ENCODE measurements around the gene SEC16B. TPM values are rescaled to one million over a fixed set of nuclear protein-coding genes. Genes with fewer than 3 reads are reported as not detected.

SEC16B gene
- total RNA-seq, 2 donors from 2014 or later: 0.90 to 1.7 TPM

- TF ChIP-seq CTCF (conservative IDR thresholded peaks at IDR 0.05): no peak
- Mint-ChIP-seq H3K27me3 (ENCODE audit: insufficient read depth) (peaks cover 7% of the 10 kb centered on the region), H3K4me3 (no peak overlapping the region), H3K36me3 (ENCODE audit: low read depth) (no peaks in the 10 kb centered on the region), H3K9me3 (no peaks in the 10 kb centered on the region), H3K27ac (no peak overlapping the region), H3K4me1 (peaks cover 5% of the 10 kb centered on the region)
- no peak overlapping the region for H3K9ac ChIP-seq (ENCODE audit: extremely low read depth, low read length, poor library complexity, severe bottlenecking)
- H3K9me3 ChIP-seq (ENCODE audit: control insufficient read depth, low read length): no peaks in the 10 kb centered on the region
- H3K36me3 ChIP-seq (ENCODE audit: control insufficient read depth, insufficient read depth, low read length): no peaks in the 10 kb centered on the region
- H3K4me3 ChIP-seq (ENCODE audit: low read length): no peak overlapping the region
- DNase-seq: no peak
- H3K27me3 ChIP-seq (ENCODE audit: control insufficient read depth, insufficient read depth, low read length, poor library complexity, severe bottlenecking): peaks cover 11% of the 10 kb centered on the region
- H3K4me1 ChIP-seq (ENCODE audit: control insufficient read depth, insufficient read depth, low read length): no peaks in the 10 kb centered on the region
- no peak overlapping the region for H3K27ac ChIP-seq (ENCODE audit: low read depth, low read length)
- WGBS, 2 experiments (ENCODE audit: insufficient coverage in 1 of 2, insufficient read length in 1 of 2): 78 to 85% methylated on average over 7 to 20 of the region's 20 CpGs
Measured at GRCh38 chr1:177944016-177944949, 25.6 kb downstream of the SEC16B start.

- Histone ChIP-seq H3K9ac (ENCODE audit: extremely low read depth, low read length, poor library complexity, severe bottlenecking) (no peak overlapping the region), H3K4me3 (ENCODE audit: low read length) (no peak overlapping the region), H3K27ac (ENCODE audit: low read depth, low read length) (no peak overlapping the region), H3K27me3 (ENCODE audit: control insufficient read depth, insufficient read depth, low read length, poor library complexity, severe bottlenecking) (peaks cover 8% of the 10 kb centered on the region), H3K4me1 (ENCODE audit: control insufficient read depth, insufficient read depth, low read length) (no peaks in the 10 kb centered on the region), H3K36me3 (ENCODE audit: control insufficient read depth, insufficient read depth, low read length) (no peaks in the 10 kb centered on the region), H3K9me3 (ENCODE audit: control insufficient read depth, low read length) (no peaks in the 10 kb centered on the region)
- Mint-ChIP-seq H3K27me3 (ENCODE audit: insufficient read depth) (peaks cover 4% of the 10 kb centered on the region), H3K9me3 (no peaks in the 10 kb centered on the region), H3K4me3 (no peak overlapping the region), H3K27ac (no peak overlapping the region), H3K4me1 (peaks cover 2% of the 10 kb centered on the region), H3K36me3 (ENCODE audit: low read depth) (no peaks in the 10 kb centered on the region)
- 94 to 95% methylated on average over 5 of the region's 5 CpGs for WGBS, 2 experiments (ENCODE audit: insufficient coverage in 1 of 2, insufficient read length in 1 of 2)
- DNase-seq: no peak
- TF ChIP-seq CTCF (conservative IDR thresholded peaks at IDR 0.05): no peak
Measured at GRCh38 chr1:177941976-177942375, 27.9 kb downstream of the SEC16B start.

GRCh38 chr1:177940682-177941081, 29.2 kb downstream of the SEC16B start:
- Mint-ChIP-seq H3K4me3 (no peak overlapping the region), H3K27me3 (ENCODE audit: insufficient read depth) (peaks cover 2% of the 10 kb centered on the region), H3K36me3 (ENCODE audit: low read depth) (no peaks in the 10 kb centered on the region), H3K4me1 (no peaks in the 10 kb centered on the region), H3K9me3 (no peaks in the 10 kb centered on the region), H3K27ac (no peak overlapping the region)
- DNase-seq: no peak
- no peaks in the 10 kb centered on the region for H3K9me3 ChIP-seq (ENCODE audit: control insufficient read depth, low read length)
- TF ChIP-seq CTCF (conservative IDR thresholded peaks at IDR 0.05): no peak
- no peak overlapping the region for H3K4me3 ChIP-seq (ENCODE audit: low read length)
- no peaks in the 10 kb centered on the region for H3K4me1 ChIP-seq (ENCODE audit: control insufficient read depth, insufficient read depth, low read length)
- no peak overlapping the region for H3K9ac ChIP-seq (ENCODE audit: extremely low read depth, low read length, poor library complexity, severe bottlenecking)
- 100% methylated on average over 1 of the region's 3 CpGs; no CpG with 5 or more reads in 1 of the 2 experiments for WGBS, 2 experiments (ENCODE audit: insufficient coverage in 1 of 2, insufficient read length in 1 of 2)
- no peak overlapping the region for H3K27ac ChIP-seq (ENCODE audit: low read depth, low read length)
- no peaks in the 10 kb centered on the region for H3K27me3 ChIP-seq (ENCODE audit: control insufficient read depth, insufficient read depth, low read length, poor library complexity, severe bottlenecking)
- no peaks in the 10 kb centered on the region for H3K36me3 ChIP-seq (ENCODE audit: control insufficient read depth, insufficient read depth, low read length)

All from endodermal cell (in vitro differentiated cells).